Endothelial cell of umbilical vein (primary cell): Measurements from ENCODE around the gene SRRM2.

Source experiments
- POLR2AphosphoS5 ChIP-seq: IDR thresholded peaks from 2 replicates; pipeline ENCODE4 v1.6.1; 2012; ENCODE audit warnings: low read depth, mild to moderate bottlenecking, control low read depth, low read length, moderate library complexity; ENCODE audit not compliant: insufficient read depth
- TF ChIP-seq, protein P1 (sequence below), 2 donors: IDR thresholded peaks; 1 replicate in 1 of 2; 2 replicates in 1 of 2; pipeline ENCODE4 v1.5.1; 2011; ENCODE audit warnings: low read length in 2 of 2, mild to moderate bottlenecking in 2 of 2, moderate library complexity in 2 of 2, control low read depth in 1 of 2, inconsistent platforms in 1 of 2, low read depth in 1 of 2; ENCODE audit not compliant: insufficient read depth in 1 of 2; ENCODE audit errors: extremely low read depth in 1 of 2

DNA sequence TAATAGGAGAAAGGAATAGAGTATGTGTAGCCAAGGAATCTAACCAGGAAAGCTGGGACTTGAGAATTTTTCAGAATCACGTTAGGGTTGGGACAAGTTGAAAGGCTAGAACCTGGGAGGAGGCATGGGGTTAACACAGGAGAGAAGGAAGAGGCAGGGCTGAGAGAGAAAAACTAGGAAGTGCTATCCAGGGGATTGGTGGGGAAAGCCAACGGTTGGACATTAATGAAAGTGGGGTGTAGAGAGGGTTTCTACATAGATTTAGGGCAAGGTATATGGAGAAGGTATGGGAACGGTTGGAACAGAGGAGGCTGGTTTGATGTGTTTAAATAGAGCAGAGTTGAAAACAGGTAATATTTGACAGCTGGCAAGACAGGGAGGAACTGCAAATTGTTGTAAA lies 2.7 kb downstream of the SRRM2 start:
- no peak for TF ChIP-seq POLR2AphosphoS5
- TF ChIP-seq, protein P1, sequence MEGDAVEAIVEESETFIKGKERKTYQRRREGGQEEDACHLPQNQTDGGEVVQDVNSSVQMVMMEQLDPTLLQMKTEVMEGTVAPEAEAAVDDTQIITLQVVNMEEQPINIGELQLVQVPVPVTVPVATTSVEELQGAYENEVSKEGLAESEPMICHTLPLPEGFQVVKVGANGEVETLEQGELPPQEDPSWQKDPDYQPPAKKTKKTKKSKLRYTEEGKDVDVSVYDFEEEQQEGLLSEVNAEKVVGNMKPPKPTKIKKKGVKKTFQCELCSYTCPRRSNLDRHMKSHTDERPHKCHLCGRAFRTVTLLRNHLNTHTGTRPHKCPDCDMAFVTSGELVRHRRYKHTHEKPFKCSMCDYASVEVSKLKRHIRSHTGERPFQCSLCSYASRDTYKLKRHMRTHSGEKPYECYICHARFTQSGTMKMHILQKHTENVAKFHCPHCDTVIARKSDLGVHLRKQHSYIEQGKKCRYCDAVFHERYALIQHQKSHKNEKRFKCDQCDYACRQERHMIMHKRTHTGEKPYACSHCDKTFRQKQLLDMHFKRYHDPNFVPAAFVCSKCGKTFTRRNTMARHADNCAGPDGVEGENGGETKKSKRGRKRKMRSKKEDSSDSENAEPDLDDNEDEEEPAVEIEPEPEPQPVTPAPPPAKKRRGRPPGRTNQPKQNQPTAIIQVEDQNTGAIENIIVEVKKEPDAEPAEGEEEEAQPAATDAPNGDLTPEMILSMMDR (IDR thresholded peaks at IDR 0.05; ENCODE audit: extremely low read depth in 1 of 2, insufficient read depth in 1 of 2, low read depth in 1 of 2, low read length in 2 of 2): no peak
